HEK293 (cell line): ENCODE results near the gene LUZP4.

Source experiments
- CTCF ChIA-PET: fragments of 350-600 bp; formaldehyde crosslinking; extraction: SDS; loops from one replicate; lab custom pipeline; 2021; ENCODE audit warnings: antibody characterized with exemption; lab: Yijun Ruan, JAX
- POLR2A ChIA-PET: fragments of 300-600 bp; formaldehyde crosslinking; extraction: SDS; loops from one replicate; lab custom pipeline; 2020; ENCODE audit warnings: antibody characterized with exemption, inconsistent platforms; lab: Yijun Ruan, JAX
- H3K27ac ChIP-seq: fragments of 200-500 bp; sonication (Bioruptor generic); 2 replicates; pipeline ENCODE4 v1.5.1; 2014; ENCODE audit warnings: low read depth, low read length, control low read depth, inconsistent platforms; ENCODE audit errors: extremely low read depth
- H3K36me3 ChIP-seq, 2 experiments: fragments of 200-500 bp in 1 of 2; sonication (Bioruptor generic) in 1 of 2; 1 replicate in 1 of 2; 2 replicates in 1 of 2; pipeline ENCODE4 v1.5.1; 2014 to 2017; ENCODE audit warnings: inconsistent platforms in 2 of 2, low read length in 2 of 2; ENCODE audit not compliant: control insufficient read depth in 2 of 2, insufficient read depth in 1 of 2
- H3K4me1 ChIP-seq: fragments of 200-500 bp; sonication (Bioruptor generic); 2 replicates; pipeline ENCODE4 v1.5.1; 2014; ENCODE audit warnings: mild to moderate bottlenecking, low read length, inconsistent platforms; ENCODE audit not compliant: control insufficient read depth, insufficient read depth
- H3K4me3 ChIP-seq: 2 replicates; pipeline ENCODE4 v1.5.1; 2011; ENCODE audit warnings: low read depth, mild to moderate bottlenecking, control low read depth, low read length, moderate library complexity
- H3K9me3 ChIP-seq: fragments of 200-500 bp; sonication (Bioruptor generic); 2 replicates; pipeline ENCODE4 v1.5.1; 2014; ENCODE audit warnings: low read depth, low read length, inconsistent platforms; ENCODE audit not compliant: control insufficient read depth, insufficient read depth
- GLI2 ChIP-seq: fragments of 450-650 bp; formaldehyde crosslinking; IDR thresholded peaks from 2 replicates; pipeline ENCODE4; 2017; ENCODE audit warnings: missing biosample characterization, missing genetic modification characterization, low read depth, borderline replicate concordance
- OSR2 ChIP-seq: fragments of 450-650 bp; formaldehyde crosslinking; IDR thresholded peaks from 2 replicates; pipeline ENCODE4 v1.5.1; 2016; ENCODE audit warnings: missing biosample characterization, missing genetic modification characterization
- PRDM10 ChIP-seq: fragments of 450-650 bp; formaldehyde crosslinking; IDR thresholded peaks from 2 replicates; pipeline ENCODE4 v1.5.1; 2016; ENCODE audit warnings: missing biosample characterization, missing genetic modification characterization
- SP7 ChIP-seq: fragments of 450-650 bp; formaldehyde crosslinking; IDR thresholded peaks from 2 replicates; pipeline ENCODE4 v1.5.1; 2016; ENCODE audit warnings: missing biosample characterization, missing genetic modification characterization
- ZBTB17 ChIP-seq: fragments of 450-650 bp; formaldehyde crosslinking; IDR thresholded peaks from 2 replicates; pipeline ENCODE4 v1.5.1; 2016; ENCODE audit warnings: missing biosample characterization, missing genetic modification characterization
- ZNF133 ChIP-seq: fragments of 450-650 bp; formaldehyde crosslinking; IDR thresholded peaks from 2 replicates; pipeline ENCODE4 v1.5.1; 2016; ENCODE audit warnings: missing biosample characterization, missing genetic modification characterization
- ZNF24 ChIP-seq: fragments of 450-650 bp; formaldehyde crosslinking; IDR thresholded peaks from 2 replicates; pipeline ENCODE4 v1.5.1; 2016; ENCODE audit warnings: missing biosample characterization, missing genetic modification characterization
- ZNF274 ChIP-seq, 2 experiments: fragments of 200-500 bp in 1 of 2; fragments of 450-650 bp in 1 of 2; sonication (Bioruptor generic) in 1 of 2; formaldehyde crosslinking in 1 of 2; IDR thresholded peaks; 2 replicates each; pipeline versions ENCODE4 v1.5.1 to v1.6.1; 2014 to 2016; ENCODE audit warnings: borderline replicate concordance in 1 of 2, inconsistent platforms in 1 of 2, low read length in 1 of 2, missing biosample characterization in 1 of 2, missing genetic modification characterization in 1 of 2
- ZNF280C ChIP-seq: fragments of 450-650 bp; formaldehyde crosslinking; IDR thresholded peaks from 2 replicates; pipeline ENCODE4 v1.5.1; 2016; ENCODE audit warnings: missing biosample characterization, missing genetic modification characterization
- ZNF302 ChIP-seq: fragments of 450-650 bp; formaldehyde crosslinking; IDR thresholded peaks from 2 replicates; pipeline ENCODE4 v1.5.1; 2016; ENCODE audit warnings: missing biosample characterization, missing genetic modification characterization, low read depth
- ZNF391 ChIP-seq: fragments of 450-650 bp; formaldehyde crosslinking; IDR thresholded peaks from 2 replicates; pipeline ENCODE4 v1.5.1; 2016; ENCODE audit warnings: low read depth, missing biosample characterization, missing genetic modification characterization, borderline replicate concordance
- ZNF394 ChIP-seq: fragments of 450-650 bp; formaldehyde crosslinking; IDR thresholded peaks from 2 replicates; pipeline ENCODE4 v1.5.1; 2016; ENCODE audit warnings: missing biosample characterization, missing genetic modification characterization, mild to moderate bottlenecking, moderate library complexity, borderline replicate concordance
- ZNF530 ChIP-seq: fragments of 450-650 bp; formaldehyde crosslinking; IDR thresholded peaks from 2 replicates; pipeline ENCODE4 v1.5.1; 2016; ENCODE audit warnings: low read depth, missing biosample characterization, missing genetic modification characterization
- ZNF621 ChIP-seq: fragments of 450-650 bp; formaldehyde crosslinking; IDR thresholded peaks from 2 replicates; pipeline ENCODE4 v1.5.1; 2017; ENCODE audit warnings: missing biosample characterization, missing genetic modification characterization
- ZNF658 ChIP-seq: fragments of 450-650 bp; formaldehyde crosslinking; IDR thresholded peaks from 2 replicates; pipeline ENCODE4; 2016; ENCODE audit warnings: missing biosample characterization, missing genetic modification characterization
- ZNF692 ChIP-seq: fragments of 450-650 bp; formaldehyde crosslinking; IDR thresholded peaks from 2 replicates; pipeline ENCODE4 v1.5.1; 2016; ENCODE audit warnings: missing biosample characterization, missing genetic modification characterization
- ZNF843 ChIP-seq: fragments of 450-650 bp; formaldehyde crosslinking; IDR thresholded peaks from 2 replicates; pipeline ENCODE4 v1.5.1; 2016; ENCODE audit warnings: missing biosample characterization, missing genetic modification characterization
- ZSCAN30 ChIP-seq: fragments of 450-650 bp; IDR thresholded peaks from 2 replicates; pipeline ENCODE4 v1.5.1; 2018; ENCODE audit warnings: missing biosample characterization, mild to moderate bottlenecking, missing genetic modification characterization, moderate library complexity

The LUZP4 gene

GRCh38 chrX:115341421-115341820, 51.9 kb downstream of the LUZP4 start:
- ChIA-PET CTCF (interaction anchor here (0.6 kb wide), 1 partner anchor 50 kb away, joined by 3 read pairs; no protein-coding TSS in a partner anchor), POLR2A (no interaction called here)
- no peak for TF ChIP-seq GLI2 (tag by site-specific recombination)
- no peak for TF ChIP-seq ZNF280C (tag by site-specific recombination)
- no peak for TF ChIP-seq OSR2 (tag by site-specific recombination)
- TF ChIP-seq ZNF24 (tag by site-specific recombination): no peak
- no peak for TF ChIP-seq ZNF530 (tag by site-specific recombination)
- no peak for TF ChIP-seq SP7 (tag by site-specific recombination)
- TF ChIP-seq ZNF692 (tag by site-specific recombination): no peak
- TF ChIP-seq ZBTB17 (tag by site-specific recombination): no peak
- TF ChIP-seq ZSCAN30 (tag by site-specific recombination): no peak
- TF ChIP-seq ZNF302: no peak
- no peak for TF ChIP-seq ZNF621 (tag by site-specific recombination)
- TF ChIP-seq ZNF843: no peak
- no peak for TF ChIP-seq ZNF394
- TF ChIP-seq PRDM10 (tag by site-specific recombination): no peak
- no peak for TF ChIP-seq ZNF391
- TF ChIP-seq ZNF133 (tag by site-specific recombination): no peak
- no peak for TF ChIP-seq ZNF274 (IDR thresholded peaks at IDR 0.05; ENCODE audit: low read length)
- no peak for TF ChIP-seq ZNF274 (tag by site-specific recombination; IDR thresholded peaks at IDR 0.05; ENCODE audit: borderline replicate concordance)
- no peak for TF ChIP-seq ZNF658
- Histone ChIP-seq H3K4me3 (no peak overlapping the region), H3K4me1 (no peaks in the 10 kb centered on the region), H3K36me3 (no peaks in the 10 kb centered on the region), H3K9me3 (no peaks in the 10 kb centered on the region), H3K27ac (no peak overlapping the region)
